MM.1S (cell line): ENCODE measurements around the gene OSBP2.

ENCODE experiments used
- DNase-seq: peaks from one replicate; pipeline ENCODE4 v3.0.0-alpha.2; 2015
- H2AFZ ChIP-seq: fragments of 300-600 bp; sonication (generic); 2 replicates; pipeline ENCODE4 v1.6.0; 2016; ENCODE audit warnings: antibody characterized with exemption, low read length
- H3F3A ChIP-seq: fragments of 300-600 bp; sonication (generic); 2 replicates; pipeline ENCODE4 v1.6.1; 2016; ENCODE audit warnings: mild to moderate bottlenecking, antibody characterized with exemption, low read length, moderate library complexity, mixed read lengths; ENCODE audit not compliant: insufficient read depth
- H3K27ac ChIP-seq: fragments of 300-600 bp; sonication (generic); 2 replicates; pipeline ENCODE4 v1.5.1; 2016; ENCODE audit warnings: mild to moderate bottlenecking, low read length
- H3K27me3 ChIP-seq: fragments of 300-600 bp; sonication (generic); replicated peaks from 2 replicates; pipeline ENCODE4 v1.6.0; 2016; ENCODE audit warnings: low read length; ENCODE audit not compliant: insufficient read depth
- H3K36me3 ChIP-seq: fragments of 300-600 bp; sonication (generic); replicated peaks from 2 replicates; pipeline ENCODE4 v1.6.1; 2016; ENCODE audit warnings: mild to moderate bottlenecking, low read length, mixed read lengths; ENCODE audit not compliant: insufficient read depth
- H3K4me1 ChIP-seq: fragments of 300-600 bp; sonication (generic); 2 replicates; pipeline ENCODE4 v1.6.1; 2016; ENCODE audit warnings: low read length, mixed read lengths
- H3K4me2 ChIP-seq: fragments of 300-600 bp; sonication (generic); 2 replicates; pipeline ENCODE4 v1.6.0; 2016; ENCODE audit warnings: low read depth, low read length
- H3K4me3 ChIP-seq: fragments of 300-600 bp; sonication (generic); 2 replicates; pipeline ENCODE4 v1.5.1; 2016; ENCODE audit warnings: low read length, mixed read lengths
- H3K79me2 ChIP-seq: fragments of 300-600 bp; sonication (generic); 2 replicates; pipeline ENCODE4 v1.6.1; 2016; ENCODE audit warnings: mixed run types, low read length, mixed read lengths
- H3K9ac ChIP-seq: fragments of 300-600 bp; sonication (generic); 2 replicates; pipeline ENCODE4 v1.6.1; 2016; ENCODE audit warnings: low read length, mixed read lengths
- H3K9me2 ChIP-seq: fragments of 300-600 bp; sonication (generic); replicated peaks from 2 replicates; pipeline ENCODE4 v1.6.1; 2016; ENCODE audit warnings: mild to moderate bottlenecking, low read length, mixed read lengths; ENCODE audit not compliant: insufficient read depth
- H3K9me3 ChIP-seq: fragments of 300-600 bp; sonication (generic); replicated peaks from 2 replicates; pipeline ENCODE4 v1.6.1; 2016; ENCODE audit warnings: mild to moderate bottlenecking, low read length, mixed read lengths; ENCODE audit not compliant: insufficient read depth
- H4K20me1 ChIP-seq: fragments of 300-600 bp; sonication (generic); 2 replicates; pipeline ENCODE4 v1.6.1; 2016; ENCODE audit warnings: mild to moderate bottlenecking, low read length, moderate library complexity, mixed read lengths; ENCODE audit not compliant: insufficient read depth
- EZH2 ChIP-seq: fragments of 300-600 bp; sonication (generic); optimal IDR thresholded peaks from 2 replicates; pipeline ENCODE3; 2017; ENCODE audit warnings: low read depth, mild to moderate bottlenecking, antibody characterized with exemption, low read length, mixed read lengths
- EZH2phosphoT487 ChIP-seq: fragments of 300-600 bp; sonication (generic); IDR thresholded peaks from 2 replicates; pipeline ENCODE4 v1.6.1; 2018; ENCODE audit warnings: antibody characterized with exemption, low read length
- TF ChIP-seq, protein P1 (sequence below): fragments of 300-600 bp; sonication (generic); IDR thresholded peaks from 2 replicates; pipeline ENCODE4 v1.5.1; 2016; ENCODE audit warnings: antibody characterized with exemption, low read length, mixed read lengths

The OSBP2 gene

DNA sequence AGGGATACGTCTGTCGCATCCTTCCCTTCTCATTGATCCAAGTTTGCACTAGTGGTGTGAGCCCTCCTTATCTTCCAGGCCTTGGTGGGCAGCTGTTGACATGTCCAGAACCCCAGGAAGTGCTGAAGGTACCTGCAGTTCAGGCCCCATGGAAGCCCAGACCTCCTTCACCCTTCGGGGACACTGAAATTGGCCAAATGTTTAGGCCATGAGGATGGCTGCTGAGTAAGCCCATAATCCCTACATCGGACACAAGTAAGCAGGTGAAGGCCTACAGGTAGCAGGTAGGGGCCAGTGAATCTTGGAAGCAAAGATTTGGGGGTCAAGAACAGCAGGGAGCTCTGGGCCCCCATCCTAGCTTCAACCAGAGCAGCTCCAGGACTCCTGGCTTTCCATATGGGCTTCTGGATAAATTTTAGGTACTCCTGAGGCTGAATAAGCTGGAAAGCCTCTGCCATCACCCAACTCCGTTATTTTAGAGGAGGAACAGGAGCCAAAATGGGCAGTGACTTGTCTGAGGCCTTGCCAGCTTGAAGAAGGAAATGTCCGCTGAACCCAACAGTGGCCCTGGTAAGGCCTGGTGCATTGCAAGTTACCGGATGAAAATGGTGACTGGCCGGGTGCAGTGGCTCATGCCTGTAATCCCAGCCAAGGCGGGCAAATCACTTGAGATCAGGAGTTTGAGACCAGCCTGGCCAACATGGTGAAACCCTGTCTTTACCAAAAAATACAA lies 228.7 kb downstream of the OSBP2 start:
- Histone ChIP-seq H2AFZ (no peak overlapping the region), H4K20me1 (no peaks in the 10 kb centered on the region), H3F3A (no peaks in the 10 kb centered on the region), H3K27me3 (no peaks in the 10 kb centered on the region), H3K9me2 (no peaks in the 10 kb centered on the region), H3K4me2 (no peak overlapping the region), H3K4me1 (no peaks in the 10 kb centered on the region), H3K9me3 (no peaks in the 10 kb centered on the region), H3K9ac (no peak overlapping the region), H3K27ac (no peak overlapping the region), H3K36me3 (no peaks in the 10 kb centered on the region), H3K79me2 (no peaks in the 10 kb centered on the region), H3K4me3 (no peak overlapping the region)
- no peak for TF ChIP-seq EZH2
- TF ChIP-seq, protein P1, sequence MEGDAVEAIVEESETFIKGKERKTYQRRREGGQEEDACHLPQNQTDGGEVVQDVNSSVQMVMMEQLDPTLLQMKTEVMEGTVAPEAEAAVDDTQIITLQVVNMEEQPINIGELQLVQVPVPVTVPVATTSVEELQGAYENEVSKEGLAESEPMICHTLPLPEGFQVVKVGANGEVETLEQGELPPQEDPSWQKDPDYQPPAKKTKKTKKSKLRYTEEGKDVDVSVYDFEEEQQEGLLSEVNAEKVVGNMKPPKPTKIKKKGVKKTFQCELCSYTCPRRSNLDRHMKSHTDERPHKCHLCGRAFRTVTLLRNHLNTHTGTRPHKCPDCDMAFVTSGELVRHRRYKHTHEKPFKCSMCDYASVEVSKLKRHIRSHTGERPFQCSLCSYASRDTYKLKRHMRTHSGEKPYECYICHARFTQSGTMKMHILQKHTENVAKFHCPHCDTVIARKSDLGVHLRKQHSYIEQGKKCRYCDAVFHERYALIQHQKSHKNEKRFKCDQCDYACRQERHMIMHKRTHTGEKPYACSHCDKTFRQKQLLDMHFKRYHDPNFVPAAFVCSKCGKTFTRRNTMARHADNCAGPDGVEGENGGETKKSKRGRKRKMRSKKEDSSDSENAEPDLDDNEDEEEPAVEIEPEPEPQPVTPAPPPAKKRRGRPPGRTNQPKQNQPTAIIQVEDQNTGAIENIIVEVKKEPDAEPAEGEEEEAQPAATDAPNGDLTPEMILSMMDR: no peak
- TF ChIP-seq EZH2phosphoT487: no peak
- DNase-seq: no peak

DNA sequence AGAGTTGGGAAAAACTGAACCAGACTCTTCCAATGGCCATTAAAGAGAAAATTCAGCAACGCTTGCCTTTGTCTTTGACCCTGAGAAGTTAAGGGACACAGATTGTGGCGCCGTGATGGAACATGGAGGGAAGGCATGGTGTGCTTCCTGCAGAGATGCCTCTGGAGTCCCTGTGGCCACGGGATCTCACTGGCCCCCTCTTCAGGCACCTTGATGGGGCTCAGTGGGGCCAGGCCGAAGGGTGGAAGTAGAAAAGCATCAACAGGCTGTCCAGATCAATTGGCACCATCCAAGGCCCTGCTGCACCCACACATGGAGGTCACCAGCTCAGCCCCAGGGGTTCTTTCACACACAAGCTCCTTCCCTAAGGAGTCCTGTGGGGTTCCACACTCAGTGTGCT lies 231.0 kb downstream of the OSBP2 start:
- DNase-seq: no peak
- H3K79me2 ChIP-seq: no peaks in the 10 kb centered on the region
- no peak overlapping the region for H3K27ac ChIP-seq
- no peaks in the 10 kb centered on the region for H3K9me3 ChIP-seq
- no peak overlapping the region for H3K4me3 ChIP-seq
- TF ChIP-seq EZH2phosphoT487: no peak
- TF ChIP-seq, protein P1: no peak
- no peak for TF ChIP-seq EZH2
- H3K27me3 ChIP-seq: no peaks in the 10 kb centered on the region
- H3K4me2 ChIP-seq: no peak overlapping the region
- no peaks in the 10 kb centered on the region for H3K9me2 ChIP-seq
- no peak overlapping the region for H3K9ac ChIP-seq
- H4K20me1 ChIP-seq: no peaks in the 10 kb centered on the region
- no peaks in the 10 kb centered on the region for H3K36me3 ChIP-seq
- H2AFZ ChIP-seq: no peak overlapping the region
- no peaks in the 10 kb centered on the region for H3K4me1 ChIP-seq
- H3F3A ChIP-seq: no peaks in the 10 kb centered on the region

DNA sequence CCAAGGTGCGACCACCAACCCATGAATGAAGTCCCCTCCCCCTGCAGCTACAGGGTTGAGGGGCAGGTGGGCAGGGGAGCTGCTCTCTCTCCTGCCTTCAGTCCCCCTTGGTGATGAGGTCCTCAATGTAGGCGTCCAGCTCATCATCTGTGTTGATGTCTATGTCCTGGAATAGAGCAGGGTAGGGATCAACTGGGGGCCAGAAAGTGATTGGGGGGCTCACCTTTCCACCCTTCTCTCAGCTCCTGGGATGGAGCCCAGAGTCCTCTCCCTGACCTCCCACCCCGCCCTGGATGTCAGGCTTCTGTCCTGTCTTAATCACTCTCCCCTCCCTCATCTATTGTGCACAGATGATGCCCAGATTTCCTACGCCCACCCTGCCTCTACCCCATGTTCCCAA lies 232.0 kb downstream of the OSBP2 start:
- Histone ChIP-seq H3F3A (no peaks in the 10 kb centered on the region), H3K9me2 (no peaks in the 10 kb centered on the region), H3K9me3 (no peaks in the 10 kb centered on the region), H2AFZ (no peak overlapping the region), H3K4me2 (no peak overlapping the region), H3K27ac (no peak overlapping the region), H3K79me2 (no peaks in the 10 kb centered on the region), H4K20me1 (no peaks in the 10 kb centered on the region), H3K4me3 (no peak overlapping the region), H3K36me3 (no peaks in the 10 kb centered on the region), H3K9ac (no peak overlapping the region), H3K4me1 (no peaks in the 10 kb centered on the region), H3K27me3 (no peaks in the 10 kb centered on the region)
- DNase-seq: no peak
- TF ChIP-seq, protein P1: no peak
- no peak for TF ChIP-seq EZH2phosphoT487
- no peak for TF ChIP-seq EZH2
